ENCODE results near the gene LRRC56. TPM values are rescaled to one million over a fixed set of nuclear protein-coding genes. Genes with fewer than 3 reads are reported as not detected.

Gene LRRC56
- 0.13 TPM in 1 of 2 replicates, not detected in the other for polyA plus RNA-seq

GRCh38 chr11:536841-537621 is at the start of gene LRRC56:
Gene LRRC56, plus strand, starts transcription at chr11:537527. Its CDS starts 3,158 bp downstream, at chr11:540685.

GRCh38 chr11:506995-507726 is 30.2 kb upstream of the LRRC56 start, which contains the start of gene RNH1:
Gene RNH1, minus strand, starts transcription at chr11:507242. Its CDS starts 5,080 bp downstream, at chr11:502162.

GRCh38 chr11:535519-536454 is 1.5 kb upstream of the LRRC56 start, which contains the start of gene HRAS:
Gene HRAS, minus strand, starts transcription at chr11:535576.

GRCh38 chr11:560305-561147 is 23.2 kb downstream of the LRRC56 start, which contains the start of the genes LMNTD2 and RASSF7:
Gene LMNTD2, minus strand, starts transcription at chr11:560738. Its CDS starts 22 bp downstream, at chr11:560716.
Gene RASSF7, plus strand, starts transcription at chr11:560970. Its CDS starts 799 bp downstream, at chr11:561769.

GRCh38 chr11:575996-576768 is 38.9 kb downstream of the LRRC56 start, which contains the start of gene PHRF1:
Gene PHRF1, plus strand, starts transcription at chr11:576470. Its CDS starts 5,043 bp downstream, at chr11:581513.

Other genes with a start within 250 kb of the LRRC56 start
- not detected in 2 replicates for gene PGGHG, start 248.4 kb upstream of the LRRC56 start, polyA plus RNA-seq
- not detected in 2 replicates for gene IFITM5, start 238.0 kb upstream of the LRRC56 start, polyA plus RNA-seq
- gene IFITM2, start 229.7 kb upstream of the LRRC56 start, polyA plus RNA-seq = 7.0 and 9.8 TPM in 2 replicates
- 3.2 and 3.6 TPM in 2 replicates for gene IFITM1, start 223.5 kb upstream of the LRRC56 start, polyA plus RNA-seq
- gene IFITM3, start 216.7 kb upstream of the LRRC56 start, polyA plus RNA-seq = 33.2 and 34.1 TPM in 2 replicates
- gene B4GALNT4, start 168.0 kb upstream of the LRRC56 start, polyA plus RNA-seq = 0.56 and 5.0 TPM in 2 replicates
- gene PKP3, start 143.3 kb upstream of the LRRC56 start, polyA plus RNA-seq = not detected in 2 replicates
- gene SIGIRR, start 122.5 kb upstream of the LRRC56 start, polyA plus RNA-seq = 3.0 TPM in 2 replicates
- gene ANO9, start 95.5 kb upstream of the LRRC56 start, polyA plus RNA-seq = not detected in 2 replicates
- 2.3 and 3.5 TPM in 2 replicates for gene PTDSS2, start 87.2 kb upstream of the LRRC56 start, polyA plus RNA-seq
- gene RNH1, start 30.3 kb upstream of the LRRC56 start, polyA plus RNA-seq = 12.8 and 13.2 TPM in 2 replicates
- gene HRAS, start 2.0 kb upstream of the LRRC56 start, polyA plus RNA-seq = 19.5 and 37.7 TPM in 2 replicates
- not detected in 2 replicates for gene LMNTD2, start 23.2 kb downstream of the LRRC56 start, polyA plus RNA-seq
- 1.6 and 3.9 TPM in 2 replicates for gene RASSF7, start 23.4 kb downstream of the LRRC56 start, polyA plus RNA-seq
- gene PHRF1, start 38.9 kb downstream of the LRRC56 start, polyA plus RNA-seq = 0.19 and 0.35 TPM in 2 replicates
- gene IRF7, start 78.4 kb downstream of the LRRC56 start, polyA plus RNA-seq = not detected in 2 replicates
- gene CDHR5, start 87.4 kb downstream of the LRRC56 start, polyA plus RNA-seq = not detected in 2 replicates
- gene SCT, start 89.7 kb downstream of the LRRC56 start, polyA plus RNA-seq = not detected in 2 replicates
- not detected in 2 replicates for gene DRD4, start 99.7 kb downstream of the LRRC56 start, polyA plus RNA-seq
- gene DEAF1, start 157.7 kb downstream of the LRRC56 start, polyA plus RNA-seq = 10.8 and 19.0 TPM in 2 replicates
- 31.2 and 39.5 TPM in 2 replicates for gene TMEM80, start 158.3 kb downstream of the LRRC56 start, polyA plus RNA-seq
- 73.8 and 170 TPM in 2 replicates for gene EPS8L2, start 168.7 kb downstream of the LRRC56 start, polyA plus RNA-seq
- gene TALDO1, start 209.9 kb downstream of the LRRC56 start, polyA plus RNA-seq = 40.4 and 72.7 TPM in 2 replicates
- gene GATD1, start 240.0 kb downstream of the LRRC56 start, polyA plus RNA-seq = 1.9 and 5.7 TPM in 2 replicates

Measured in Purkinje cell (primary cell).